GM23338 (cell line): ENCODE results near the gene CUX1. TPM values are rescaled to one million over a fixed set of nuclear protein-coding genes. Genes with fewer than 3 reads are reported as not detected.

Experiments used
- ATAC-seq: fragments of 200-7000 bp; cut with Tn5 transposase; 3 replicates; pipeline ENCODE4 v1.9.1; 2020
- DNase-seq: peaks from one replicate; pipeline ENCODE4 v3.0.0-alpha.2; 2015; ENCODE audit warnings: low spot score
- H2AFZ ChIP-seq: fragments of 200-600 bp; sonication (generic); 2 replicates; pipeline ENCODE4 v1.8.0; 2016; ENCODE audit warnings: antibody characterized with exemption, mild to moderate bottlenecking, moderate library complexity
- H3F3A ChIP-seq: fragments of 200-600 bp; sonication (generic); replicated peaks from 2 replicates; pipeline ENCODE4 v1.8.0; 2017; ENCODE audit warnings: antibody characterized with exemption, mixed run types, low read depth
- H3K27ac ChIP-seq: fragments of 200-600 bp; sonication (generic); 2 replicates; pipeline ENCODE4 v1.6.1; 2016; ENCODE audit warnings: low read depth
- H3K27me3 ChIP-seq: fragments of 200-600 bp; sonication (generic); 2 replicates; pipeline ENCODE4 v1.8.0; 2016; ENCODE audit warnings: mild to moderate bottlenecking, mixed run types, moderate library complexity; ENCODE audit not compliant: insufficient read depth
- H3K36me3 ChIP-seq: fragments of 200-600 bp; sonication (generic); 2 replicates; pipeline ENCODE4 v1.8.0; 2016; ENCODE audit warnings: mild to moderate bottlenecking; ENCODE audit not compliant: insufficient read depth
- H3K4me1 ChIP-seq: fragments of 200-600 bp; sonication (generic); 2 replicates; pipeline ENCODE4 v1.8.0; 2016; ENCODE audit warnings: mild to moderate bottlenecking, moderate library complexity; ENCODE audit not compliant: insufficient read depth
- H3K4me2 ChIP-seq: fragments of 200-600 bp; sonication (generic); 2 replicates; pipeline ENCODE4 v1.7.1; 2017; ENCODE audit warnings: mixed run types
- H3K4me3 ChIP-seq: fragments of 200-600 bp; sonication (generic); 2 replicates; pipeline ENCODE4 v1.6.1; 2016; ENCODE audit warnings: mixed run types
- H3K79me2 ChIP-seq: fragments of 200-600 bp; sonication (generic); replicated peaks from 2 replicates; pipeline ENCODE4 v1.8.0; 2017; ENCODE audit warnings: mild to moderate bottlenecking; ENCODE audit not compliant: insufficient read depth
- H3K9me2 ChIP-seq: fragments of 200-600 bp; sonication (generic); 2 replicates; pipeline ENCODE4 v1.8.0; 2017; ENCODE audit not compliant: insufficient read depth
- H4K20me1 ChIP-seq: fragments of 200-600 bp; sonication (generic); replicated peaks from 2 replicates; pipeline ENCODE4 v1.8.0; 2017; ENCODE audit warnings: mild to moderate bottlenecking; ENCODE audit not compliant: insufficient read depth
- H3K27ac Mint-ChIP-seq: 2 replicates; pipeline ENCODE4 v1.8.0; 2020; ENCODE audit warnings: inconsistent platforms, mild to moderate bottlenecking, moderate library complexity, mixed read lengths
- H3K27me3 Mint-ChIP-seq: 3 replicates; pipeline ENCODE4 v1.8.0; 2022; ENCODE audit warnings: low read depth, mild to moderate bottlenecking, moderate library complexity, mixed read lengths, inconsistent platforms; ENCODE audit not compliant: insufficient read depth, poor library complexity
- H3K36me3 Mint-ChIP-seq: 3 replicates; pipeline ENCODE4 v1.8.0; 2021; ENCODE audit warnings: low read depth, mild to moderate bottlenecking, inconsistent platforms, moderate library complexity, mixed read lengths
- H3K4me1 Mint-ChIP-seq: 3 replicates; pipeline ENCODE4 v1.8.0; 2020; ENCODE audit warnings: mild to moderate bottlenecking, inconsistent platforms, mixed read lengths
- H3K4me3 Mint-ChIP-seq: 3 replicates; pipeline ENCODE4 v1.8.0; 2021; ENCODE audit warnings: moderate library complexity, mild to moderate bottlenecking, inconsistent platforms, mixed read lengths
- H3K9me3 Mint-ChIP-seq: 3 replicates; pipeline ENCODE4 v1.8.0; 2020; ENCODE audit warnings: moderate library complexity, mild to moderate bottlenecking, inconsistent platforms, mixed read lengths
- CREB1 ChIP-seq: fragments of 250-450 bp; sonication (Bioruptor Pico); IDR thresholded peaks from 2 replicates; pipeline ENCODE4 v1.5.0; 2020; ENCODE audit warnings: low read depth, mild to moderate bottlenecking, moderate library complexity
- EZH2 ChIP-seq: fragments of 200-600 bp; sonication (generic); IDR thresholded peaks from one replicate; pipeline ENCODE4 v1.8.0; 2017; ENCODE audit warnings: antibody characterized with exemption, mild to moderate bottlenecking, low read depth; ENCODE audit not compliant: unreplicated experiment
- EZH2phosphoT487 ChIP-seq: fragments of 200-600 bp; sonication (generic); IDR thresholded peaks from one replicate; pipeline ENCODE4 v1.8.1; 2018; ENCODE audit warnings: antibody characterized with exemption; ENCODE audit not compliant: unreplicated experiment
- JUNB ChIP-seq: IDR thresholded peaks from one replicate; pipeline ENCODE4 v1.6.1; 2016; ENCODE audit warnings: antibody characterized with exemption; ENCODE audit not compliant: unreplicated experiment
- NANOG ChIP-seq: IDR thresholded peaks from 2 replicates; pipeline ENCODE4 v1.6.1; 2016; ENCODE audit warnings: antibody characterized with exemption, borderline replicate concordance
- STAT1 ChIP-seq: IDR thresholded peaks from one replicate; pipeline ENCODE4 v1.6.1; 2016; ENCODE audit warnings: antibody characterized with exemption; ENCODE audit not compliant: unreplicated experiment
- polyA plus RNA-seq: library from polyadenylated mRNA; unstranded; fragments of >200 nt; fragmentation: Nextera tagmentation; extraction: Ambion mirVana; gene quantifications from 2 replicates; pipeline ENCODE4 v1.2.1, GENCODE V29; 2016
- total RNA-seq: library from RNA; depleted of rRNA; stranded (reverse); fragments of >200 nt; shearing (Covaris generic); gene quantifications from 2 replicates; pipeline ENCODE4 v1.2.3, GENCODE V29; 2014
- TF ChIP-seq, protein P1 (sequence below): fragments of 250-450 bp; sonication (Bioruptor Pico); IDR thresholded peaks from 2 replicates; pipeline ENCODE4 v1.5.0; 2020; ENCODE audit warnings: mild to moderate bottlenecking, moderate library complexity
- TF ChIP-seq, protein P2 (sequence below): IDR thresholded peaks from 2 replicates; pipeline ENCODE4 v1.6.1; 2016; ENCODE audit warnings: antibody characterized with exemption

CUX1 gene
- total and polyA plus RNA-seq, 2 experiments from 2014 or later, result 49.9 to 64.0 TPM

DNA sequence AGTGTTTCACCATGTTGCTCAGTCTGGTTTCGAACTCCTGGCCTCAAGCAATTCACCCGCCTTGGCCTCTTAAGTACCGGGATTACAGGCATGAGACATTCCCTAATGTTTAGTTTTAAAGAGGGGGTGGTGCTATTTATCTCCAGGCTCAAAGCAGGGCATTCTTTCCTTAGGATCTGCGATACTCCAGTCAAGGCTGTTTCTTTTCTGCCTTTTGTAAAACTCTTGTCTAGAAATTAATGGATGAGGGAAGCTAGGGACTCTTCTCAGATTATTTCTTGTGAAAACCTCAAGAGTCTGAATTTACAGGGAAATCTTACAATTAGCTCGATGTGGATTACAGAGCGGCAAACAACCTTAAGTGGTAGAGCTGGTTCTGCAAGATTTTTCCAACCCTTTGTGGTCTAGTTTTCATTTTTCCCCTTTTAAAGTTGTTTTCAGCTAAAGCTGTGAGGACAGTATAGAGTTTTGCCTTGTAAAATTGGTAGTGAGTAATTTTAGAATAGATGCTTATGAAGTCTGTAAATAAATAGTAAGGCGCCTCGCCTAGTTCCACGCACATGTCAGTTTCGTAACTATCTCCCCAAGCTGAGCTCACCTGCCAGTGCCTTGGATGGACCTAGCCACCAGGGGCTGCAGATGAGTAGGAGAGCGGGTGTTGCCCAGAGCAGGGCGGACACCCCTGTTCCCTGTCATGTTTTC, 53.1 kb downstream of the CUX1 start (continued):
- TF ChIP-seq, protein P1, sequence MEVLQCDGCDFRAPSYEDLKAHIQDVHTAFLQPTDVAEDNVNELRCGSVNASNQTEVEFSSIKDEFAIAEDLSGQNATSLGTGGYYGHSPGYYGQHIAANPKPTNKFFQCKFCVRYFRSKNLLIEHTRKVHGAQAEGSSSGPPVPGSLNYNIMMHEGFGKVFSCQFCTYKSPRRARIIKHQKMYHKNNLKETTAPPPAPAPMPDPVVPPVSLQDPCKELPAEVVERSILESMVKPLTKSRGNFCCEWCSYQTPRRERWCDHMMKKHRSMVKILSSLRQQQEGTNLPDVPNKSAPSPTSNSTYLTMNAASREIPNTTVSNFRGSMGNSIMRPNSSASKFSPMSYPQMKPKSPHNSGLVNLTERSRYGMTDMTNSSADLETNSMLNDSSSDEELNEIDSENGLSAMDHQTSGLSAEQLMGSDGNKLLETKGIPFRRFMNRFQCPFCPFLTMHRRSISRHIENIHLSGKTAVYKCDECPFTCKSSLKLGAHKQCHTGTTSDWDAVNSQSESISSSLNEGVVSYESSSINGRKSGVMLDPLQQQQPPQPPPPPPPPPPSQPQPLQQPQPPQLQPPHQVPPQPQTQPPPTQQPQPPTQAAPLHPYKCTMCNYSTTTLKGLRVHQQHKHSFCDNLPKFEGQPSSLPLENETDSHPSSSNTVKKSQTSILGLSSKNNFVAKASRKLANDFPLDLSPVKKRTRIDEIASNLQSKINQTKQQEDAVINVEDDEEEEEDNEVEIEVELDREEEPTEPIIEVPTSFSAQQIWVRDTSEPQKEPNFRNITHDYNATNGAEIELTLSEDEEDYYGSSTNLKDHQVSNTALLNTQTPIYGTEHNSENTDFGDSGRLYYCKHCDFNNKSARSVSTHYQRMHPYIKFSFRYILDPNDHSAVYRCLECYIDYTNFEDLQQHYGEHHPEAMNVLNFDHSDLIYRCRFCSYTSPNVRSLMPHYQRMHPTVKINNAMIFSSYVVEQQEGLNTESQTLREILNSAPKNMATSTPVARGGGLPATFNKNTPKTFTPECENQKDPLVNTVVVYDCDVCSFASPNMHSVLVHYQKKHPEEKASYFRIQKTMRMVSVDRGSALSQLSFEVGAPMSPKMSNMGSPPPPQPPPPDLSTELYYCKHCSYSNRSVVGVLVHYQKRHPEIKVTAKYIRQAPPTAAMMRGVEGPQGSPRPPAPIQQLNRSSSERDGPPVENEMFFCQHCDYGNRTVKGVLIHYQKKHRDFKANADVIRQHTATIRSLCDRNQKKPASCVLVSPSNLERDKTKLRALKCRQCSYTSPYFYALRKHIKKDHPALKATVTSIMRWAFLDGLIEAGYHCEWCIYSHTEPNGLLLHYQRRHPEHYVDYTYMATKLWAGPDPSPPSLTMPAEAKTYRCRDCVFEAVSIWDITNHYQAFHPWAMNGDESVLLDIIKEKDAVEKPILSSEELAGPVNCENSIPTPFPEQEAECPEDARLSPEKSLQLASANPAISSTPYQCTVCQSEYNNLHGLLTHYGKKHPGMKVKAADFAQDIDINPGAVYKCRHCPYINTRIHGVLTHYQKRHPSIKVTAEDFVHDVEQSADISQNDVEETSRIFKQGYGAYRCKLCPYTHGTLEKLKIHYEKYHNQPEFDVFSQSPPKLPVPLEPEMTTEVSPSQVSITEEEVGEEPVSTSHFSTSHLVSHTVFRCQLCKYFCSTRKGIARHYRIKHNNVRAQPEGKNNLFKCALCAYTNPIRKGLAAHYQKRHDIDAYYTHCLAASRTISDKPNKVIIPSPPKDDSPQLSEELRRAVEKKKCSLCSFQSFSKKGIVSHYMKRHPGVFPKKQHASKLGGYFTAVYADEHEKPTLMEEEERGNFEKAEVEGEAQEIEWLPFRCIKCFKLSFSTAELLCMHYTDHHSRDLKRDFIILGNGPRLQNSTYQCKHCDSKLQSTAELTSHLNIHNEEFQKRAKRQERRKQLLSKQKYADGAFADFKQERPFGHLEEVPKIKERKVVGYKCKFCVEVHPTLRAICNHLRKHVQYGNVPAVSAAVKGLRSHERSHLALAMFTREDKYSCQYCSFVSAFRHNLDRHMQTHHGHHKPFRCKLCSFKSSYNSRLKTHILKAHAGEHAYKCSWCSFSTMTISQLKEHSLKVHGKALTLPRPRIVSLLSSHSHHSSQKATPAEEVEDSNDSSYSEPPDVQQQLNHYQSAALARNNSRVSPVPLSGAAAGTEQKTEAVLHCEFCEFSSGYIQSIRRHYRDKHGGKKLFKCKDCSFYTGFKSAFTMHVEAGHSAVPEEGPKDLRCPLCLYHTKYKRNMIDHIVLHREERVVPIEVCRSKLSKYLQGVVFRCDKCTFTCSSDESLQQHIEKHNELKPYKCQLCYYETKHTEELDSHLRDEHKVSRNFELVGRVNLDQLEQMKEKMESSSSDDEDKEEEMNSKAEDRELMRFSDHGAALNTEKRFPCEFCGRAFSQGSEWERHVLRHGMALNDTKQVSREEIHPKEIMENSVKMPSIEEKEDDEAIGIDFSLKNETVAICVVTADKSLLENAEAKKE, result no peak

DNA sequence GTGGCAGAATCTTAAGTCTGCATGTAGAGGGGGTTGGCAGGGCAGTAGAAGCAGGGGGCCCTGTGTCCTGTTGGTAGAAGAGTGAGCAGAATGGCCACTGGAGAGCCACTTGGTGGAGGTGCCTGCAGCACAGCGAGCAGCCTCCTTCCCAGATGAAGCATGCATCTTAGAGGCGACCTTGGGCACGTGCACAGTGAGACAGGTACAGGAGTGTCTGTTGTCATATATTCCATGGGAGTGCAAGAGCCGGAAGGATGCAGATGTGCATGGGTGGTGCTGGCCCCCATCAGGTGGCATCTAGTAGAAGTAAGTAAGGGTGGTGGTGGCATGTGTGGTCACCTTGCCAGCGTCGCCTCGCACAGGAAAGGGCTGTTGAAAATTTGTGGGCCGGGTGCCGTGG, 53.9 kb downstream of the CUX1 start:
- H3K27ac Mint-ChIP-seq, result peak overlapping the region; percentile 8; the same call in 1 of the 2 replicates
- ATAC-seq, result no peak

More for the DNA sequence above, 53.9 kb downstream of the CUX1 start:
- H3K27me3 Mint-ChIP-seq, result peaks cover 28% of the 10 kb centered on the region
- H3K36me3 Mint-ChIP-seq, result peaks cover 7% of the 10 kb centered on the region; the same call in 1 of the 3 replicates
- peaks cover 98% of the 10 kb centered on the region for H3K79me2 ChIP-seq
- DNase-seq, result no peak
- H3K27me3 ChIP-seq, result no peaks in the 10 kb centered on the region
- H3K9me2 ChIP-seq, result no peaks in the 10 kb centered on the region
- H3K4me3 ChIP-seq, result no peak overlapping the region
- no peak overlapping the region for H3K4me3 Mint-ChIP-seq
- H3F3A ChIP-seq, result peaks cover 5% of the 10 kb centered on the region; the same call in 1 of the 2 replicates
- H3K4me1 Mint-ChIP-seq, result peaks cover 65% of the 10 kb centered on the region
- no peak overlapping the region for H2AFZ ChIP-seq
- TF ChIP-seq CREB1 (CRISPR knock-in tag) (no peak), EZH2phosphoT487 (no peak), NANOG (no peak), STAT1 (no peak), JUNB (no peak), EZH2 (no peak)
- TF ChIP-seq, protein P1, result no peak
- TF ChIP-seq, protein P2, sequence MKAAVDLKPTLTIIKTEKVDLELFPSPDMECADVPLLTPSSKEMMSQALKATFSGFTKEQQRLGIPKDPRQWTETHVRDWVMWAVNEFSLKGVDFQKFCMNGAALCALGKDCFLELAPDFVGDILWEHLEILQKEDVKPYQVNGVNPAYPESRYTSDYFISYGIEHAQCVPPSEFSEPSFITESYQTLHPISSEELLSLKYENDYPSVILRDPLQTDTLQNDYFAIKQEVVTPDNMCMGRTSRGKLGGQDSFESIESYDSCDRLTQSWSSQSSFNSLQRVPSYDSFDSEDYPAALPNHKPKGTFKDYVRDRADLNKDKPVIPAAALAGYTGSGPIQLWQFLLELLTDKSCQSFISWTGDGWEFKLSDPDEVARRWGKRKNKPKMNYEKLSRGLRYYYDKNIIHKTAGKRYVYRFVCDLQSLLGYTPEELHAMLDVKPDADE, result no peak
- H4K20me1 ChIP-seq, result peaks cover 34% of the 10 kb centered on the region
- no peaks in the 10 kb centered on the region for H3K36me3 ChIP-seq
- no peak overlapping the region for H3K4me2 ChIP-seq
- peaks cover 70% of the 10 kb centered on the region for H3K4me1 ChIP-seq
- peak overlapping the region; percentile 88 for H3K27ac ChIP-seq
- H3K9me3 Mint-ChIP-seq, result no peaks in the 10 kb centered on the region; the same call in 2 of the 3 replicates
